Effector memory CD4-positive, alpha-beta T cell (primary cell): ENCODE data around the gene TUT4.

Experiments
- DNase-seq, 3 donors: peaks; one replicate each; pipeline ENCODE4 v3.0.0-alpha.2; 2020
- H3K27ac ChIP-seq: 2 replicates; pipeline ENCODE4 v1.7.0; 2013; ENCODE audit warnings: mild to moderate bottlenecking, low read length, moderate library complexity; ENCODE audit not compliant: insufficient read depth, poor library complexity, severe bottlenecking
- H3K27me3 ChIP-seq: replicated peaks from 2 replicates; pipeline ENCODE4 v1.7.0; 2013; ENCODE audit warnings: mild to moderate bottlenecking, low read length; ENCODE audit not compliant: insufficient read depth, control insufficient read depth, poor library complexity, severe bottlenecking
- H3K36me3 ChIP-seq: 2 replicates; pipeline ENCODE4 v1.7.0; 2013; ENCODE audit warnings: mild to moderate bottlenecking, low read length, moderate library complexity; ENCODE audit not compliant: control insufficient read depth, insufficient read depth
- H3K4me1 ChIP-seq: 2 replicates; pipeline ENCODE4 v1.7.0; 2013; ENCODE audit warnings: low read length, mild to moderate bottlenecking; ENCODE audit not compliant: control insufficient read depth, insufficient read depth, poor library complexity, severe bottlenecking
- H3K4me3 ChIP-seq: 2 replicates; pipeline ENCODE4 v1.7.0; 2013; ENCODE audit warnings: low read length, low read depth, mild to moderate bottlenecking; ENCODE audit not compliant: insufficient read depth, poor library complexity, severe bottlenecking
- H3K9me3 ChIP-seq: 2 replicates; pipeline ENCODE4 v1.7.0; 2013; ENCODE audit warnings: mild to moderate bottlenecking, low read length, moderate library complexity; ENCODE audit not compliant: control insufficient read depth

Gene TUT4

DNA sequence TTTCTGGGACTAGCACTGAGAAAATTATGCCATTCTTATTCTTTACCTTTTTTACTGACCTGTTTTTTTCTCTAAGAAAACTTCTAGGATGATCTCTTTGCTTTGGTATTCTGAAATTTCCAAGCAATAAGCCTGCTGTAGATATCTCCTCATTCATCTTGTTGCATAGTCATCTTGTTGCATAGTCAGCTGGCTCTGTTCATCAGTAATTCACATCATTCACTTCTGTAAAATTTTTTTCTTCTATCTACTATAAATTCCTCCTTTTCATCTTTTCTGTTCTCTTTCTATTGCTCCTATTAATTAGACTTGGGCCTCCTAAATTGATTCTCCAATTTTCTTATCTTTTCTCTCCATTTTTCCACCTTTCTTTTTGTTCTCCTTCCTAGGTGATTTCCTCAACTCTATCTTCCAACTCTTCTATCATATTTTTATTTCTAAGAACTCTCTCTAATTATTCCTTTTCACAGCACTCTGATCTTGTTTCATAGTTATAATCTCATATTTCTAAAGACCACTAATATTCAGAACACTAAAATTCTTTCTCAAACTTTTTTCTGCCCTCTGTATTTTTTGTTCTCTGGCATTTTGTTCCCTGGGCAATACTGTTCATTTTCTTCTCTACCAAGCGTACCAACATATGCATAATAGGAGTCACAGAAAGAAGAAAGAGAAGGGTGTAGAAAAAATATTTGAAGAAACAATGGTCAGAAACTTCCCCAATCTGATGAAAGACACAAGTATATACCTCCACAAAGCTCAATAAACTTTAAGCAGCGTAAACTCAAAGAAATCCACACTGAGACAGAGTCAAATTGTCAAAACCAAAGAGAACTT lies 17.7 kb downstream of the TUT4 start:
- no peaks in the 10 kb centered on the region for H3K4me1 ChIP-seq
- H3K27me3 ChIP-seq: no peaks in the 10 kb centered on the region
- no peak overlapping the region for H3K27ac ChIP-seq
- no peaks in the 10 kb centered on the region for H3K9me3 ChIP-seq
- no peaks in the 10 kb centered on the region for H3K36me3 ChIP-seq
- H3K4me3 ChIP-seq: no peak overlapping the region
- no peak for DNase-seq

GRCh38 chr1:52533713-52534112 lies 19.2 kb downstream of the TUT4 start:
- Histone ChIP-seq H3K36me3 (no peaks in the 10 kb centered on the region), H3K27ac (no peak overlapping the region), H3K4me1 (no peaks in the 10 kb centered on the region), H3K9me3 (no peaks in the 10 kb centered on the region), H3K27me3 (no peaks in the 10 kb centered on the region), H3K4me3 (no peak overlapping the region)
- DNase-seq: no peak

GRCh38 chr1:52532731-52533327 lies 20.1 kb downstream of the TUT4 start:
- no peaks in the 10 kb centered on the region for H3K4me1 ChIP-seq
- H3K9me3 ChIP-seq: no peaks in the 10 kb centered on the region
- H3K36me3 ChIP-seq: no peaks in the 10 kb centered on the region
- H3K4me3 ChIP-seq: no peak overlapping the region
- no peak for DNase-seq
- no peak overlapping the region for H3K27ac ChIP-seq
- no peaks in the 10 kb centered on the region for H3K27me3 ChIP-seq

GRCh38 chr1:52532247-52532646 lies 20.6 kb downstream of the TUT4 start:
- H3K4me3 ChIP-seq: no peak overlapping the region
- H3K9me3 ChIP-seq: no peaks in the 10 kb centered on the region
- H3K27me3 ChIP-seq: no peaks in the 10 kb centered on the region
- no peaks in the 10 kb centered on the region for H3K4me1 ChIP-seq
- H3K36me3 ChIP-seq: peaks cover 3% of the 10 kb centered on the region
- no peak for DNase-seq
- no peak overlapping the region for H3K27ac ChIP-seq

- DNase-seq: no peak
- no peak overlapping the region for H3K27ac ChIP-seq
- H3K36me3 ChIP-seq: peaks cover 7% of the 10 kb centered on the region
- no peaks in the 10 kb centered on the region for H3K4me1 ChIP-seq
- no peak overlapping the region for H3K4me3 ChIP-seq
- H3K27me3 ChIP-seq: no peaks in the 10 kb centered on the region
- no peaks in the 10 kb centered on the region for H3K9me3 ChIP-seq
These were observed 21.5 kb downstream of the TUT4 start for GRCh38 chr1:52531249-52531872.

DNA sequence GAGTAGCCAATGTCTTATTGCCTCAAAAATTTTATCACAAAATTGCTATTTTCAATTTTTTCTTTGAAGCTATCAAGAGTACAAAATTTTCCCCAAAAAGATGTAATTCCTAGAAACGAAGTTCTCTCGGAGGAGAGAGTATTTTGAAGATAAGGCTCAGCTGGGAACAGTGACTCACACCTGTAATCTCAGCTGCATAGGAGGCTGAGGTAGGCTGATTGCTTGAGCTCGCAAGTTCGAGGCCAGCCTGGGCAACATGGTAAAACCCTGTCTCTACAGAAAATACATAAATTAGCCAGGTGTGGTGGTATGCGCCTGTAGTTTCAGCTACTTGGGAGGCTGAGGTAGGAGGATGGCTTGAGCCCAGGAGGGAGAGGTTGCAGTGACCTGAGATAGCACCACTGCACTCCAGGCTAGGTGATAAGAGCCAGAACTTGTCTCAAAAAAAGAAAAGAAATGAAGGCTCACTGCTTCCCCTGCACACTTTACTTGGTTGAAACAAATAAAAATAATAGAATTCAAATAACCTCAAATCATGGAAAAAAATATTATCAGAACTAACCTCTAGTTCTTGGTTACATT lies 22.2 kb downstream of the TUT4 start:
- Histone ChIP-seq H3K36me3 (peaks cover 7% of the 10 kb centered on the region), H3K9me3 (no peaks in the 10 kb centered on the region), H3K4me1 (no peaks in the 10 kb centered on the region), H3K27ac (no peak overlapping the region), H3K27me3 (no peaks in the 10 kb centered on the region), H3K4me3 (no peak overlapping the region)
- no peak for DNase-seq

GRCh38 chr1:52523376-52523775 lies 29.5 kb downstream of the TUT4 start:
- peaks cover 5% of the 10 kb centered on the region for H3K4me1 ChIP-seq
- H3K9me3 ChIP-seq: no peaks in the 10 kb centered on the region
- H3K27me3 ChIP-seq: no peaks in the 10 kb centered on the region
- DNase-seq: no peak
- H3K4me3 ChIP-seq: no peak overlapping the region
- H3K36me3 ChIP-seq: peaks cover 10% of the 10 kb centered on the region
- H3K27ac ChIP-seq: no peak overlapping the region

GRCh38 chr1:52520148-52520547 lies 32.7 kb downstream of the TUT4 start:
- Histone ChIP-seq H3K9me3 (no peaks in the 10 kb centered on the region), H3K4me3 (no peak overlapping the region), H3K36me3 (peaks cover 8% of the 10 kb centered on the region), H3K27me3 (no peaks in the 10 kb centered on the region), H3K27ac (no peak overlapping the region), H3K4me1 (peaks cover 5% of the 10 kb centered on the region)
- DNase-seq: no peak

GRCh38 chr1:52518962-52519361 lies 33.9 kb downstream of the TUT4 start:
- Histone ChIP-seq H3K4me3 (no peak overlapping the region), H3K9me3 (no peaks in the 10 kb centered on the region), H3K36me3 (peaks cover 8% of the 10 kb centered on the region), H3K27ac (no peak overlapping the region), H3K4me1 (peaks cover 5% of the 10 kb centered on the region), H3K27me3 (no peaks in the 10 kb centered on the region)
- DNase-seq: no peak
